ENCODE measurements around the gene DRICH1.
"Not testable (repeated sequence)": the region's sequence is repeated elsewhere in the genome, so short reads cannot be mapped to it uniquely, and the experiment has no call there.

DRICH1 gene

DNA sequence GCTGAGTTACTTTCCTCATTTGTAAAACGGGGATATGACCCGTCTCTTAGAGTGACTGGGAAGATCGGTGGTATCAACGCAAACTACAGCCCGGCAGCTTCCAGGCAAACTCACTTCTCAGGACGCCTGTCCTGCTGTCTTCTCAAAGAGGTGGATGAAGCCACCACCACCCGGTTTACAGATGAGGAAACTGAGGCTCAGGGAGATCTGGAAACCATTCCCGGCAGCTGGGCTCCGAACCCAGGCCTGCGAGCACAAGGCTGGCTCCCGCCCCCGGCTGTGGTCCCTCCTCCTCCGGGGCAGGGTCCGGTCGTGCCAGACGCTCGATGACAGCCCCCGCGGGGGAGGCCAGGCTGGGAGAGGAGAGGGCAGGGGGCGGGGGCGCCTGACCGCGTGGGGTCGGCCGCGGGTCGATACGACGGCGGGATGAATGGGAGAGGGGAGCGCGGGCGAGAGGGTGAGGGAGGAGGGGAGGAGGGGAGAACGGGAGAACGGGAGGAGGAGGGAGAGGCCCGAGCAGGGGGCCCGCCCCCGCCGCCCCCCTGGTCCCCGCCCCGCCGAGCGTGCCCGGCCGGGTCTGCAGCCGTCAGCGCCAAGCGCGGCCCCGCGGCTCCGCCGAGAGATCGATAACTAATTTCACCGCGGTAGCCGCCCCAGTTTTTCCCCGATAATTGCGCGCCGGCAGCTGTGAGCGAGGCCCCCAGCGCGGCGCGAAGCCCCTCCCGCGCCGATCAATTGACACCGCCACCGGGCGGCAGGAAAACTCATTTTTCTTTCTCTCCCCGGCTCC lies 66.0 kb downstream of the DRICH1 start:
- peak; percentile 31 for DNase-seq

GRCh38 chr22:23565305-23565914 lies 66.7 kb downstream of the DRICH1 start:
- peak; percentile 53 for DNase-seq

GRCh38 chr22:23564276-23564675 lies 67.8 kb downstream of the DRICH1 start:
- DNase-seq = no peak

GRCh38 chr22:23563111-23563510 lies 69.0 kb downstream of the DRICH1 start:
- DNase-seq = no peak

- DNase-seq = no peak
Measured at GRCh38 chr22:23562186-23562585, 69.9 kb downstream of the DRICH1 start.

DNA sequence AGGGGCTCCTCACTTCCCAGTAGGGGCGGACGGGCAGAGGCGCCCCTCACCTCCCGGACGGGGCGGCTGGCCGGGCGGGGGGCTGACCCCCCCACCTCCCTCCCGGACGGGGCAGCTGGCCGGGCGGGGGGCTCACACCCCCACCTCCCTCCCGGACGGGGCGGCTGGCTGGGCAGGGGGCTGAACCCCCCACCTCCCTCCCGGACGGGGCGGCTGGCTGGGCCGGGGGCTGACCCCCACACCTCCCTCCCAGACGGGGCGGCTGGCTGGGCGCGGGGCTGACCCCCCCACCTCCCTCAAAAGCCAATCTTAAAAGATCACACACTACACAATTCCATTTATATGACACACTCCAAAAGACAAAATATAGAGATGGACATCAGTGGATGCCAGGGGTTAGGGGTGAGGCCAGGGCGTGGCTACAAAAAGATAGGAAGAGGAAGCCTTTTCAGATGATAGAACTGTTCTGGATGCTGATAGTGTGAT lies 71.1 kb downstream of the DRICH1 start:
- not testable (repeated sequence) for DNase-seq

- DNase-seq = not testable (repeated sequence)
Measured at GRCh38 chr22:23560215-23560614, 71.9 kb downstream of the DRICH1 start.
